A172 (cell line): ENCODE measurements around the gene SELP. TPM values are rescaled to one million over a fixed set of nuclear protein-coding genes. Genes with fewer than 3 reads are reported as not detected.

Experiments
- total RNA-seq: library from RNA; depleted of rRNA; stranded (reverse); fragments of >200 nt; shearing (Covaris generic); gene quantifications from 2 replicates; pipeline ENCODE4 v1.2.3, GENCODE V29; 2014; rRNA removed

SELP gene
- total RNA-seq, 1 experiment from 2014 or later: not detected

Other genes starting within 250 kb of the SELP start
- 0.24 and 0.60 TPM in 2 replicates for gene CCDC181, start 202.7 kb downstream of the SELP start, total RNA-seq
- 8.4 and 9.6 TPM in 2 replicates for gene SLC19A2, start 144.2 kb downstream of the SELP start, total RNA-seq
- gene F5, start 43.6 kb downstream of the SELP start, total RNA-seq: not detected in 2 replicates
- gene SELL, start 81.5 kb upstream of the SELP start, total RNA-seq: not detected in 2 replicates
- not detected in 2 replicates for gene SELE, start 104.0 kb upstream of the SELP start, total RNA-seq
- 16.0 and 26.0 TPM in 2 replicates for gene METTL18, start 164.8 kb upstream of the SELP start, total RNA-seq